Colon (tissue), 2 donors: ENCODE data around the gene C17orf75.
"Not testable (repeated sequence)": the region's sequence is repeated elsewhere in the genome, so short reads cannot be mapped to it uniquely, and the experiment has no call there.

Experiments
- FAIRE-seq: peaks from 2 replicates; lab custom pipeline; 2012; peaks lifted over from hg19 to GRCh38; lab: Jason Lieb, UNC
- donor health status: control.
- donor health status: control.

The C17orf75 gene, protein sequence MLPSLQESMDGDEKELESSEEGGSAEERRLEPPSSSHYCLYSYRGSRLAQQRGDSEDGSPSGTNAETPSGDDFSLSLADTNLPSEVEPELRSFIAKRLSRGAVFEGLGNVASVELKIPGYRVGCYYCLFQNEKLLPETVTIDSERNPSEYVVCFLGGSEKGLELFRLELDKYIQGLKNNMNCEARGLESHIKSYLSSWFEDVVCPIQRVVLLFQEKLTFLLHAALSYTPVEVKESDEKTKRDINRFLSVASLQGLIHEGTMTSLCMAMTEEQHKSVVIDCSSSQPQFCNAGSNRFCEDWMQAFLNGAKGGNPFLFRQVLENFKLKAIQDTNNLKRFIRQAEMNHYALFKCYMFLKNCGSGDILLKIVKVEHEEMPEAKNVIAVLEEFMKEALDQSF

GRCh38 chr17:32341857-32342602 is at the start of gene C17orf75:
Gene C17orf75 (minus strand): TSS chr17:32342173. CDS start chr17:32342139, 34 bp downstream.
- no peak for FAIRE-seq

GRCh38 chr17:32388613-32389459 is 46.9 kb upstream of the C17orf75 start:
- no peak for FAIRE-seq

DNA sequence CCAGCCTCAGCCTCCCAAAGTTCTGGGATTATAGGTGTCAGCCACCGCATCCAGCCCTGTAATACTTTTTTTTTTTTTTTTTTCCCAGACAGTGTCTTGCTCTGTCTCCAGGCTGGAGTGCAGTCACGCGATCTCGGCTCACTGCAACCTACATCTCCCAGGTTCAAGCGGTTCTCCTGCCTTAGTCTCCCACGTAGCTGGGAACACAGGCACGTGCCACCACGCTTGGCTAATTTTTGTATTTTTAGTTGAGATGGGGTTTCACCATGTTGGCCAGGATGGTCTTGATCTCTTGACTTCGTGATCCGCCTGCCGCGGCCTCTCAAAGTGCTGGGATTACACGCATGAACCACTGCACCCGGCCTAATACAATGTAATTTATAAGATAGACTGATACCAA is 46.2 kb upstream of the C17orf75 start:
- FAIRE-seq: not testable (repeated sequence)

GRCh38 chr17:32386844-32387243 is 44.9 kb upstream of the C17orf75 start:
- FAIRE-seq: no peak

DNA sequence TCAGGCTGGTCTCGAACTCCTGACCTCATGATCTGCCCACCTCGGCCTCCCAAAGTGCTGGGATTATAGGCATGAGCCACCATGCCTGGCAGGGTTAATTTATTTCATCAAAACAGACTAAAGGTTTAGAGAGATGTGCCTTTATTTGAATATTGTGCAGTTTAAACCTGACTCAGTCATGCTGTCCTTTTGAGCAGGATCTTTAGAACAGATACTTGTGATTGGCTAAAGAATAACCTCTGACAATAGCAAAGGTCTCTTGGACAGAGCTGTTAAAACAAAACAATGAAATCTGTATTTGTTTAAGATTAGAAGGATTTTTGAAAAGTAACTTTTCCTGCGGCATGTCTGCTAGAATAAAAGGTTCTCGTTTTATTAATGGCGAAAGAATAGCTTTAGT is 44.0 kb upstream of the C17orf75 start:
- FAIRE-seq: no peak

DNA sequence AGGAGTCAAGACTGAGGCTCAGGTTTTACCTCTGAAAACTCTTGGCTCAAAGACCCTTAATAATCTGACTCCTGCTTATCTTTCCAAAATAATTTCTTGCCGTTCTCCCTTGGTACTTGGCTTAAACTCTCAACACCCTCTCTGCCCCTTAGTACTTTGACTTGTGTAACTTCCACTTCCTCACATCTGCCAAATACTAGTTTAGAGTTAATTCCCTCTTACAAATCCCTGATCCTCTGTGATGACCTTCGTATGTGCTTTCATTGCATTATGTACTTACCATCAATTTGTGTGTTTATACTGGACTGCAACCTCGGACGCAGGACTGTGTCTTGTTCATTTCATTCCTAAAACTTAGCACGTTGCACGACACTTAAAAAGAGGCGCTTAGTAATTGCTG is 43.1 kb upstream of the C17orf75 start:
- FAIRE-seq: no peak

- FAIRE-seq: no peak
Observed at GRCh38 chr17:32383926-32384434, 42.0 kb upstream of the C17orf75 start.

DNA sequence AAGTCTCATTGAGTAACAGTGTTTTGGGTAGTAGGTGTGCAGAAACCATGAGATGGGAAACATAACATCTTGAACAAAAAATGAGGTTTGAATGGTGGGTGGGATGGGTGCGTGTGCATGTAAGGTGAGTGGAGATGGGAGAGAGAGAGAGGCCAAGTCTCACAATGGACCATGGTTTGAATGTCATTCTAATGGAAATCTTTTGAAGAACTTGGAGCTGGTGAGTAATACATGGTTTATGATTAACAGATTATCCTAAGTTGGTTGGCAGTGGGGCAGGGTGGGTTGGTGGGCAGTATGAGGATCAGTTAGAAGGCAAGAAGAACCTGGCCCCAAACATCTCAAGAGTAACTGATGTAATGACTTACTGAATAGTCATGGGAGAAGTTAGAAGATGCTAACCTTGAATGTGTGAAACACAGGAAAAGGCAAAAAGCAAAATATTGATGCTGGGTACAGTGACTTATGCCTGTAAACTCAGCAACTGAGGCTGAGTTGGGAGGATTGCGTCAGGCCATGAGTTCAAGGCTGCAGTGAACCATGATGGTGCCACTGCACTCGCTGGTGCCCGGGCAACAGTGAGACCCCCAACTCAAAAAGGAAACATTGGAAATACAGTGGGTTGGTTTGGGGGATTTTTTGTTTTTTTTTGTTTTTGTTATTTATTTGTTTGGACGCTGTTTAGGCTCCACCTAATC is 40.7 kb upstream of the C17orf75 start:
- FAIRE-seq: no peak

- FAIRE-seq: no peak
Observed at GRCh38 chr17:32370426-32370825, 28.5 kb upstream of the C17orf75 start.

GRCh38 chr17:32361270-32361669 is 19.3 kb upstream of the C17orf75 start:
- FAIRE-seq: no peak

DNA sequence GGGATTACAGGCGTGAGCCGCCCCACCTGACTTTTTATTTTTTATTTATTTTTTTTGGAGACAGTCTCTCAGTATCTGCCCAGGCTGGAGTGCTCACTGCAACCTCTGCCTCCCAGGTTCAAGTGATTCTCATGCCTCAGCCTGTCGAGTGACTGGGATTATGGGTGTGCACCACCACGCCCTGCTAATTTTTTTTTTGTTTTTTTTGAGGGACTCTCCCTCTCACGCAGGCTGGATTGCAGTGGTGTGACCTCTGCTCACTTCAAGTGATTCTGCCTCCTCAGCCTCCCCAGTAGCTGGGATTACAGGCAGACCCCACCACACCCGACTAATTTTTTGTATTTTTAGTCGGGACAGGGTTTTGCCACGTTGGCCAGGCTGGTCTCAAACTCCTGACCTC is 15.6 kb upstream of the C17orf75 start:
- no peak for FAIRE-seq

DNA sequence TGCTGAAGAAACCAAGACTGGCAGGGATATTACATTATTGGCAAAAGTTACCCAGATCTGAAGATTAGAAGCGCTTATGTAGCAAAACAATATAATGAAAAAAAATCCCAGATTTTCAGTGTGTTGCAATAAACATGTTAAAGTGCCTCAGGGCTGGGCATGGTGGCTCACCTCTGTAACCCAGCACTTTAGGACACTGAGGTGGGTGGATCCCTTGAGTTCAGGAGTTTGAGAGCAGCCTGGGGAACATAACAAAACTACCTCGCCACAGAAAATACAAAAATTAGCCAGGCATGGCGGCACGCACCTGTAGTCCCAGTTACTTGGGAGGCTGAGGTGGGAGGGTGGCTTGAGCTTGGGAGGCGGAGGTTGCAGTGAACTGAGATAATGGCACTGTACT is 14.8 kb upstream of the C17orf75 start:
- no peak for FAIRE-seq

DNA sequence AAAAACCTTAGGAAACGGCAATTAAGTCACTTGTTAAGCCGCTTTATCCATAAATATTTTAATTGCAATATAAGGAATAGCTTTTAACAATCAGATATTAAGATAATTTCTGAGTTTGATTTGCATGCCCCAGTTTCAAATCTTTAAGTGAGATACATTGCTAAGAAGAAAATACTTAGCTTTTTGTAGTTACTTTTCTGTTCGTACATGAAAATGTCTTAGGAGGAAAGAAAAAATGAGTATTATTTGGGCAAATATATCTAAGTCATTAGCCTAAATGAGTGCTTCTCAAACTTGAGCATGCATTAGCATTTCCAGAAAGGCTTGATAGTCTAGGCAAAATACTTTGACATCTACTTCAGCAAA is 14.4 kb upstream of the C17orf75 start:
- FAIRE-seq: no peak

GRCh38 chr17:32355649-32356377 is 13.8 kb upstream of the C17orf75 start:
- FAIRE-seq: no peak

GRCh38 chr17:32352734-32353133 is 10.8 kb upstream of the C17orf75 start:
- FAIRE-seq: not testable (repeated sequence)

GRCh38 chr17:32350666-32351418 is 8.9 kb upstream of the C17orf75 start:
- no peak for FAIRE-seq

DNA sequence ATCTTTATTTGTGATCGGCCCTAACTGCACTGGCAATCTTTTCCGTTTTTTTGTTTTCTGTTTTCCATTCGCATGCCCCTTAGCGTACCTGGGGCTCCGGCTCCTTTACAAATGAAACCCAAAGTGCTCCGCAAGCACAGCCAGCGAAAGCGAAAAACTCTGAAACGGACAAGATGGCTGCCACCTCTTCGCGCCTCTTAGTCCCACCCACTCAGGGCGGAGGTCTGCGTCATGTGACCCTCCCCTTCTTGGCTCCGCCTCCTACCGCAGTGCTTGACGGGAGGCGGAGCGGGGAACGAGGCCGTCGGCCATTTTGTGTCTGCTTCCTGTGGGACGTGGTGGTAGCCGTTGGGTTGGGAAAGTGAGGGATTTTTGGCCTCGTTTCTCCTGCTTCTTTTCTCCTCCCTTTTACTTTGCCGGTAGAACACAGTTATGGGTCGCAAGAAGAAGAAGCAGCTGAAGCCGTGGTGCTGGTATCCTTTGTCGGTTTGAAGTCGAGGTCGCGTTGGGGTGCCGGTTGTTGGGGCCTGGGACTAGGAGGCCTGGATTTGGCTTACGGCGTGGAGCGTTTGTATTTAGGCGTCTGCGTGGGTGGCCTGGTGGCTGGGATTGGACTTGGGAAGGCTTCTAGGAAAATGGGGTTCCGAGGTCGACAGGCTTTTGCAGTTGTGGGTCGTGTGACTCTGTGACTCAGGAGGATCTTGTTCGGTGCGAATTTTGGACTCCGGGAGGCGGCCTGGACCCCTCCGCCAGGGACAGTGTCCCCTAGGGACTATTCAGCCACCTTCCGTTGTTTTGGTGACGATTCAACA is 8.1 kb upstream of the C17orf75 start, which contains the start of gene ZNF207:
Gene ZNF207, plus strand, starts transcription at position 304 of the 812 bp plus-strand sequence. Its CDS starts 129 bp downstream, at position 433.
- no peak for FAIRE-seq

- FAIRE-seq: no peak
Observed at GRCh38 chr17:32349503-32349853, 7.5 kb upstream of the C17orf75 start.

DNA sequence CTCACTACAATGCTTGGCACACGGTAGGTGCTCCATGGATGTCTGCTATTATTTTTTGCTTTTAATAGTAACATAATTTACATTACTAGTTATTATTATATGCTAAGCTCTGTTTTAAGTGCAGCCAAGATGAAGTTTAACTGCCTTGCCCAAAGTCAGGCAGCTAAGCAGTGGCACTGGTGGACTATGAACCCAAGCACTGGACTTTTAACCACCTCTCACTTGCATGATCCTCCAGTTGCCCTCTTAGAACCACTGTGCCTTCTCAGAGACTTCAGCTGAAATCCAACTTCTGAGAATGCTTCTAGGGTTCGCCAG is 6.5 kb upstream of the C17orf75 start:
- FAIRE-seq: no peak
